Measurements from ENCODE around the gene HDAC4.

DNA sequence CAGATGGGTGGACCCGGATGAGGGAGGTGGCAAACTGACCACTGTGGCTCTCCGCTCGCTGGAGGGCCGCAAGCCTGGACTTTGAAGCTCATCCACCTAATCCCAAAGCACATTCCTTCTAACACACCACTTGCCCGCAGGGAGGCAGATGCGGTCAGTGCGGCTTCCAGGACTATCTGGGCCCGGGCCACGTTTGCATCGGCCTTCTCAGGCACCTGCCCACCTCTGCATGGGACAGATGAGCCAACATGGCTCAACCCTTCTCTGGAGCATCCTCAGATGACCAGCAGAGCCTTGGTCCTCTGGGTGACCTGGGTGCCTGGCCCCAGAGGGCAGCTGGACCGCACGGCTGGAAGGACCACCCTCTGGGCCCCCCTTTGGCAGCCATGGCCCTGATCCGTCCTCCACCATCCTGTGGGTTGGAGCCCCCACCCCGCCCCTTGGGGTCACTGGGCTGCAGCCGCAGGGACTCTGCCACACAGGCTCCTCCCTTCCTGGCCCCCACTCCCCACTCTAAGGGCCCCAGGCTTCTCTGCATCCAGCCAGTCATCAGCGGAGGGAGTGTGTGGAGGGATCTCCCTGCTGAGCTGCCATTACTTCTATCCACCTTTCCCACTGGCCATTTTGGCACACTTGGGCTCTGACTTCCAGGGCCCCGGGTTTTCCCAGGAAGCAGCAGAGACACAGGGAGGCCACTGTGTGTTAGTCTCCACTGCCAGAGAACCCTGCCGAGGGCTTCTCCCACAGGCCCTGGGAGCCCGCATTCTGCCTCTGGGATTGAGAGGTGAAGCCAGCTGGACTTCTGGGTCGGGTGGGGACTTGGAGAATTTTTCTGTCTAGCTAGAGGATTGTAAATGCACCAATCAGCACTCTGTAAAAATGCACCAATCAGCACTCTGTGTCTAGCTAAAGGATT lies 12.3 kb downstream of the HDAC4 start:
- TF ChIP-seq, protein P1, sequence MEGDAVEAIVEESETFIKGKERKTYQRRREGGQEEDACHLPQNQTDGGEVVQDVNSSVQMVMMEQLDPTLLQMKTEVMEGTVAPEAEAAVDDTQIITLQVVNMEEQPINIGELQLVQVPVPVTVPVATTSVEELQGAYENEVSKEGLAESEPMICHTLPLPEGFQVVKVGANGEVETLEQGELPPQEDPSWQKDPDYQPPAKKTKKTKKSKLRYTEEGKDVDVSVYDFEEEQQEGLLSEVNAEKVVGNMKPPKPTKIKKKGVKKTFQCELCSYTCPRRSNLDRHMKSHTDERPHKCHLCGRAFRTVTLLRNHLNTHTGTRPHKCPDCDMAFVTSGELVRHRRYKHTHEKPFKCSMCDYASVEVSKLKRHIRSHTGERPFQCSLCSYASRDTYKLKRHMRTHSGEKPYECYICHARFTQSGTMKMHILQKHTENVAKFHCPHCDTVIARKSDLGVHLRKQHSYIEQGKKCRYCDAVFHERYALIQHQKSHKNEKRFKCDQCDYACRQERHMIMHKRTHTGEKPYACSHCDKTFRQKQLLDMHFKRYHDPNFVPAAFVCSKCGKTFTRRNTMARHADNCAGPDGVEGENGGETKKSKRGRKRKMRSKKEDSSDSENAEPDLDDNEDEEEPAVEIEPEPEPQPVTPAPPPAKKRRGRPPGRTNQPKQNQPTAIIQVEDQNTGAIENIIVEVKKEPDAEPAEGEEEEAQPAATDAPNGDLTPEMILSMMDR (IDR thresholded peaks at IDR 0.05): no peak
- no peak for TF ChIP-seq POLR2A (IDR thresholded peaks at IDR 0.05)

Measured in testis (tissue), 2 donors.